HG03342 (cell line): ENCODE measurements around the gene DGCR8.

Experiments used
- ATAC-seq: cut with Tn5 transposase; IDR thresholded peaks from one replicate; pipeline ENCODE4 v1.9.1; 2021; ENCODE audit warnings: mild to moderate bottlenecking, moderate library complexity; ENCODE audit not compliant: unreplicated experiment

The DGCR8 gene

GRCh38 chr22:20052309-20053259 lies 27.5 kb upstream of the DGCR8 start:
- ATAC-seq, result no peak

- ATAC-seq, result no peak
Measured at GRCh38 chr22:20053407-20054033, 26.5 kb upstream of the DGCR8 start.

- no peak for ATAC-seq
Measured at GRCh38 chr22:20054034-20054427, 26.0 kb upstream of the DGCR8 start.

GRCh38 chr22:20054485-20054884 lies 25.6 kb upstream of the DGCR8 start:
- ATAC-seq, result no peak

DNA sequence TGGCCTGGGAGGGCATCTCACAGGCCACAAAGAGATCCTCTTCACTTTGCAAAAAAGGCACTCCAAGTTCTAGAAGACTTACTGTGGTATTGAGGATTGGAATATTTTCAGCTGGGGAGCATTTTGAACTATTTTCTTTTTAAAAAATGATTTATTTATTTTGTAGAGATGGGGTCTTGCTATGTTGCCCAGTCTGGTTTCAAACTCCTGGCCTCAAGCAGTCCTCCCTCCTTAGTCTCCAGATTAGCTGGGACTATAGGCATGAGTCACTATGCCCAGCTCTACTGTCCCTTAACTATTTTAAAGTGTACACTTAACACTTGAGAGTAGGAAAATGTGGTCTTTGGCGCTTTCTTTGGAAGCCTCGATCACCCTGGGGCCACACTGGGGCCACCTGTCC lies 24.9 kb upstream of the DGCR8 start:
- ATAC-seq, result no peak

DNA sequence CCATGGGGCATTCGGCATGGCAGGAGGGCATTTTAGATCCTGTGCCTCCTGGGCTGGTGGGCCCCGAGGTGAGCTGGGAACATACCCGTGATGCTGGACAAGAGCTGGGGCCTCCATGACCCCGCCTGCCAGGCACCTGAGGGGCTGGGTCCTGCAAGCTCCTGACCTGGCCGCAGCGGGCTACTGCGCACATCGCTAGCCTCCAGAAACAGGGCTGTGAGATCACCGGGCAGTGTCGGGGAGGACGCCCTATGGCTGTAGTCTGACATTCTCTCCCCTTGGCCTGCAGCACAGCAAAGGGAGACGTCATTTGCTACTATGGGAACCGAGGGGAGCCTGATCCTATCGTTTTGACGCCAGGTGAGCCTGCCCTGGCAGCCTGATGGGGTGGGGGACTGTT lies 24.4 kb upstream of the DGCR8 start:
- no peak for ATAC-seq

GRCh38 chr22:20056161-20056560 lies 23.9 kb upstream of the DGCR8 start:
- no peak for ATAC-seq

- no peak for ATAC-seq
Measured at GRCh38 chr22:20056696-20057386, 23.2 kb upstream of the DGCR8 start.

DNA sequence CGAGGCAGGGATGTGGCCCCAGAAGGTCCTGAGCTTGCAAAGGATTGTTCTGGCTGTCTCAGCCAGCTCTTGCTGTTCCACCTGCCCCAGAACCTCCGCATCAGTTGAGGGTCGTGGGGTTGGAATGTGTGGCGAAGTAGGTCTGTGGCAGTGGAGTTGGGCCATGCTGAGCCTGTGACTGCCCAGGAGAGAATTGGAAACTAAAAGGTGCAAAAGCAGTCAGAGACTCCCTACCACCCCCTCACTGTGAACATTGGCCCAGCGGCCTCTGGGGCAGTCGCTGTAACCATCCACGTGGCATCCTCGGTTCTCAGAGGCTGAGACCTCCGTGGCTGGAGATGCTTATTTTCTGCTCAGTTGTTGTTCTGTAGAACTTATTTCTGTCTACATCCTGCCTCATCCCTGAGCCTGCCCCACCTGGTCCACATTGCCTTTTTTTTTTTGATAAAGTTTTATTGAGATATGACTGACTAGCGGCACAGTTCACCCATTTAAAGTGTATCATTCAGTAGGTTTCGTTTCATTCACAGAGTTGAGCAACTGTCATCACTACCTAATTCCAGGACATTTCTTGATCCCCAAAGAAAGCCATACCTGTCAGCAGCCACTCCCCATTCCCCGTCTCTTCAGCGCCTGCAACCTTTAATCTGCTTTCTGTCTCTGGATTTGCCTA lies 22.3 kb upstream of the DGCR8 start:
- ATAC-seq, result no peak

DNA sequence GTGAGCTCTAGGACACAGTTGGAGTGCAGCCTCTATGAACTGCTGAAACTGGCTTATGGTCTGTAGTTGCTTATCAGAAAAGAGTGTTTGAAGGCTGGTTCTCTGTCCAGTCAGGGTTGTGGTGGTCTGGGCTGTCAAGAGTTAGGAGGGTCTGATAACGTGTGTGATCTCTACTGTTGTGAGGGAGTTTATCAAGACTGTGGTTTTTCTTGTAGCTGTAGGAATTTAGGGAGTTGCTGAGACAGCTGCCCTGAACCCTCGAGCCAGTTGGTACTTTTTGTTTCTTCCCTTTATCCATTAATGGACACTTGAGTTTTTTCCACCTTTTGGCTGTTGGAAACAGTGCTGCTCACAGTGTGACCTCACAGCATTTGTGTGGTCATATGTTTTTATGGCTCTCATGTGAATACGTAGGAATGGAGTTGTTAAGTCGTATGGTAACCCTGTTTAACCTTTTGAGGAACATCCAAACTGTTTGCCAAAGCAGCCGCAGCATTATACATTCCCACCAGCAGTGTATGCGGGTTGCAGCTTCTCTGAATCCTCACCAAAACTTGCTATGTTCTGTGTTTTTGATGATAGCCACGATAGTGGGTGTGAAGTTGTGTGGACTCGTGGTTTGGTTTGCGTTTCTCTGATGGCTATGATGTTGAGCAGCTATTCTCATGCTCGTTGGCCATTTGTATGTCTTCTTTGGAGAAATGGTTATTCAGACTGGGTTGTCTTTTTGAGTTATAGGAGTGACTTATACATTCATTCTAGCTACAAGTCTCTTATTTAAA lies 20.9 kb upstream of the DGCR8 start:
- ATAC-seq, result no peak

DNA sequence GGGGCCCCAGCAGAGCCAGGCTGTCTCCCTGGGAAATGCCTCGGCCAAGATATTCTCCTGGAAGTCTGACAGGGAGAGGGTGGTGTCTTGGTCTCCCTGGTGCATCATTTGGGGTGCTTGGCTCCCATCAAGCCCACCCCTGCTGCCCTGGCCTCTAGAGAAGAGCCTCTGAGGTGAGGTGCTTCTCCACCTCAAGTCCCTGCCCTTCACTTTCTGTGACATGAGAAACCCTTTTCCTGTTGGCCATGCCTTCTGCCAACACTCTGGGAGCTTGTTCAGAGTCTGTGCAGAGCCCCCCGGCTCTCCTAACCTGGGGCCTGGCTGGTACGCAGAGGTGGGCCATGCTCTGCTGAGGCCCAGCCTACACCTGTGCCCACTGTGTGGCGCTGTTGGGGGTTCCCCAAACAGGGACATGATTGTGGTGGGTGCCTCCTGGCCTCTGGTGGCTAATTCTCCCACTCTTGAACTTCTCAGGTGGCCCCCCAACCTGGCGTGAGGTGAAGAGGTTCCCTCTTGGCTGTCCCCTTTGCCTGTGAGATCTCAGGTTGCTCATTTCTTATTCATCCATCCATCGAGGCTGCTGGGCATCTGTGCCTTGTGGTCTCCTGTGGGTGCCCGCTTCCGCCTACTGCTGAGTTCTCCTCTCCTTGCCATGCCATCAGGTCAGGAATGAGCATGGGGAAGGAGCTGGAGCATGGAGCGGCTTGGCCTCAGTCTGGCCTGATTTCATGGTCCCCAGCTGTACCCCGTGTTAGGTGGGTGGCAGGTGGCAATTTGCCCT lies 19.2 kb upstream of the DGCR8 start:
- ATAC-seq, result no peak

GRCh38 chr22:20061481-20061861 lies 18.6 kb upstream of the DGCR8 start:
- ATAC-seq, result no peak

DNA sequence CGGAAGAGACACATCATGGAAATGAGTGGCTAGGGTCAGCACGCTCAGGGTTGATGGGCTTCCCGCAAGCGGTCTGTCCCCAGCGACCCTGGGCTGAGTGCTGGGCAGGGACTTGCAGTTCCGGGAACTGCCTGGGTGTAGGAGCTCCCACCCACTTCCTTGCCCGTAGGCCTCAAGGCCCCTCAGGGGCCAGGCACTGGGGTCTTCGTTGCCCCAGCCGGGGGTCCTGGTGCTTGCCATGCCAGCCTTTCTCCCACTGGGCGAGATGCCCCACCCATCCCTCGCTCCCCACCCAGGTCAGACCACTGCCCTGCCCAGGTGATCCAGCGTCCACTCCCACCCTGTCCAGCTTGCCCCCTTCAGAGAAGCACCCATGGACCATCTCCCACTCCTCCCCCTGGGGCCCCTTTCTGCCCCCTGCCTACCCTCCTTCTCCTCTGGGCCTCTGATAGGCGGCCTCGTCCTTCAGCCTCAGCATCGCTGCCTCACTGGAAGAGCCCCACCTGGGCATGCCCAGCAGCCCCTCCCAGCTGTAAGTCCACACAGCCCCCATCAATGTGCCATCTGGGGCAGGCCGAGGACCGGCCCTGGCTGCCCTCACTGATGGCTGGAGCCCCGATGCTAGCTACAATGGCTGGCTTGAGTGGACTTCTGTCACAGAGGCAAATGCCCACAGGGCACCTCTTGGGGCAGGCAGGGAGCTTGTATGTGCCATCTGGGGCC lies 17.8 kb upstream of the DGCR8 start:
- ATAC-seq, result no peak

- no peak for ATAC-seq
Measured at GRCh38 chr22:20062766-20063083, 17.3 kb upstream of the DGCR8 start.

DNA sequence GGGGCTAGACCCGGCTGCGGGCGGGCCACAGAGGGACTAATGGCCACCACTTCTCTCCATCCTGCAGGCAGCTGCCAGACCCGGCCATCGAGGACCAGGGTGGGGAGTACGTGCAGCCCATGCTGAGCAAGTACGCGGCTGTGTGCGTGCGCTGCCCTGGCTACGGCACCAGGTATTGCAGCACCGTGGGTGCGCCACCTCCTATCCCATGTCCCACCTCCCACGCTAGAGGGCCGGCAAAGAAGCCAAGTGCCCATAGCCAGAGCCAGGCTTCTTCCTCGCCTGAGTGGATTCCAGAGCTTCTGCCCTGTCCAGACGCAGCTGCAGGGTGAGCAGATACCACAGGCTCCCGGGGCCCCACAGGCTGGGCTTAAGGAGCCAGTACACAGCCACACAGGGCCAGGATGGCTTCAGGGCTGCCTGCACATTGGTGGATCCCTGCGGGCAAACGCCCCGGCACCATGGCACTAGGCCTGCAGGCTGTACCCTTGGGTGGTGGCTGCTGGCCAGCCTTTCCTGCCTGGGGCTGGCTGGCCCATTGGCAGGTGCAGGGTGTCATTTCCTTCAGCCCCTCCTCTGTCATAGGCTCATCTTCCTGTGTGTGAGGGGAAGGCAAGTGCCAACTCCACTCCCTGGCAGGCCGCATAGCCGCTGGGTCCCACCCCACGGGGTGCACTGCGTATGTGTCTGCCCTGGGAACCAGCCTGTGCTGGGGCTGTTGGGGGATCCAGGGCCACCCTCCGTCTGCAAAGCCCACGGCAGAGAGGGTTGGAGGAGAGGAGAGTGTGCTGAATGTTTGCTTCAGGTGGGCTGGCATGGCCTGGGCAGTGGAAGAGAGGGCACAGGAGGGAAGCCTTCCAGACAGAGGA lies 16.5 kb upstream of the DGCR8 start:
- no peak for ATAC-seq

DNA sequence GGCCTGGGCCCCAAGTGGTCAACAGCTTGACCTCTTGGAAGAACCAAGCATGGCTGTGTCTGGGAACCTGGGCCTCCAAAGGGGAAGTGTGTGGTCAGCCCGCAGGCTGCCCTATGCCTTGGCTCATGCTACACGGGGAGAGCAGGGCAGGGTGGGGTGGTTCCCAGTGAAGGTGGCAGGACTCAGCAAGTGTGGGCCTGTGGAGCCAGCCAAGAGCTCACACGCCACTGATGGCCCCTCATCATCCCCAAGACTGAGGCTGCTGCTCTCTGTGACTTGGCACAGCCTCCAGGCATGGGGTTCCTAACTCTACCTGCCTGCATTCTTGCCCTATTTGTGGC lies 15.9 kb upstream of the DGCR8 start:
- no peak for ATAC-seq

DNA sequence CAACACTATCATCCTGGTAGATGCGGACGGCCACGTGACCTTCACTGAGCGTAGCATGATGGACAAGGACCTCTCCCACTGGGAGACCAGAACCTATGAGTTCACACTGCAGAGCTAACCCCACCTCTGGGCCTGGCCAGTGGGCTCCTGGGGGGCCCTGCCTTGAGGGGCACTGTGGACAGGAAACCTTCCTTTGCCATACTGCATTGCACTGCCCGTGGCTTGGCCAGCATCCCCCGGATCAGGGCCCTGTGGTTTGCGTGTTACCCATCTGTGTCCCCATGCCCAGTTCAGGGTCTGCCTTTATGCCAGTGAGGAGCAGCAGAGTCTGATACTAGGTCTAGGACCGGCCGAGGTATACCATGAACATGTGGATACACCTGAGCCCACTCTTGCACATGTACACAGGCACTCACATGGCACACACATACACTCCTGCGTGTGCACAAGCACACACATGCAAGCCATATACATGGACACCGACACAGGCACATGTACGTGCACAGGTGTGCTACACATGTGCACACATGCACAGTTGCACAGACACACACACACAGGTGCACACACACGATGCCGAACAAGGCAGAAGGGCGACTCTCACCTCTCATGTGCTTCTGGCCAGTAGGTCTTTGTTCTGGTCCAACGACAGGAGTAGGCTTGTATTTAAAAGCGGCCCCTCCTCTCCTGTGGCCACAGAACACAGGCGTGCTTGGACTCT lies 15.3 kb upstream of the DGCR8 start:
- ATAC-seq, result no peak
